Sigmoid colon (tissue), 4 donors: ENCODE measurements around the gene ST7L.

ENCODE experiments used
- CTCF ChIP-seq, 4 experiments: fragments of 450-650 bp in 3 of 4; fragments of 200-600 bp in 1 of 4; IDR thresholded peaks; one replicate each; pipeline ENCODE4 v1.5.1; 2016 to 2019; ENCODE audit warnings: antibody characterized with exemption in 4 of 4, mild to moderate bottlenecking in 3 of 4, moderate library complexity in 2 of 4
- EP300 ChIP-seq, 4 donors: sonication (generic); formaldehyde crosslinking; IDR thresholded peaks; one replicate each; pipeline ENCODE4 v1.6.1; 2017; ENCODE audit warnings: antibody characterized with exemption in 4 of 4
- POLR2A ChIP-seq, 2 donors: fragments of 450-650 bp; IDR thresholded peaks; one replicate each; pipeline ENCODE4 v1.6.1; 2016; ENCODE audit warnings: antibody characterized with exemption in 2 of 2, mild to moderate bottlenecking in 2 of 2, moderate library complexity in 2 of 2
- POLR2AphosphoS5 ChIP-seq, 4 donors: sonication (generic); formaldehyde crosslinking; IDR thresholded peaks; one replicate each; pipeline ENCODE4 v1.6.1; 2017; ENCODE audit warnings: antibody characterized with exemption in 4 of 4

- TF ChIP-seq CTCF (IDR thresholded peaks at IDR 0.05) (no peak), POLR2A (IDR thresholded peaks at IDR 0.05) (no peak), POLR2AphosphoS5 (IDR thresholded peaks at IDR 0.05) (no peak), EP300 (IDR thresholded peaks at IDR 0.05) (no peak)
These were observed 109.8 kb downstream of the ST7L start for GRCh38 chr1:112509005-112509659.
